Upper lobe of right lung (tissue), 1 donor: ENCODE data around the gene JADE1. TPM values are rescaled to one million over a fixed set of nuclear protein-coding genes. Genes with fewer than 3 reads are reported as not detected.

Experiments
- ATAC-seq: fragments of 200-7000 bp; cut with Tn5 transposase; one replicate; pipeline ENCODE4 v1.9.1; 2020; ENCODE audit warnings: mild to moderate bottlenecking, moderate library complexity
- DNase-seq: peaks from one replicate; pipeline ENCODE4 v3.0.0-alpha.2; 2020
- H3K27ac ChIP-seq: fragments of 200-600 bp; one replicate; pipeline ENCODE4 v1.8.0; 2022
- H3K27me3 ChIP-seq: fragments of 200-600 bp; one replicate; pipeline ENCODE4 v1.8.0; 2022; ENCODE audit warnings: mild to moderate bottlenecking
- H3K36me3 ChIP-seq: fragments of 200-600 bp; one replicate; pipeline ENCODE4 v1.8.0; 2022
- H3K4me1 ChIP-seq: fragments of 200-600 bp; one replicate; pipeline ENCODE4 v1.8.0; 2022
- H3K4me3 ChIP-seq: fragments of 200-600 bp; one replicate; pipeline ENCODE4 v1.8.0; 2022; ENCODE audit warnings: mild to moderate bottlenecking
- H3K9me3 ChIP-seq: fragments of 200-600 bp; one replicate; pipeline ENCODE4 v1.8.0; 2022
- intact Hi-C: fragments of 100-400 bp; cut with DNase I; formaldehyde crosslinking; loops from one replicate; pipeline ENCODE4 v1.11.0; 2022
- total RNA-seq: library from RNA; stranded (reverse); fragmentation: NEBNext Ultra II Directional; extraction: Animal tissue kit (Norgen Biotek cat#: 25700); gene quantifications from one replicate; pipeline ENCODE4 v1.2.1, GENCODE V29; 2021
- TF ChIP-seq, protein P1 (sequence below): fragments of 200-600 bp; IDR thresholded peaks from one replicate; pipeline ENCODE4 v1.8.0; 2022; ENCODE audit warnings: antibody characterized with exemption
- donor health status: DM: no; HTN: yes; CAD: no; lungs with severe emphysema.

Gene JADE1
- total RNA-seq, 1 donor from 2014 or later = 41.7 TPM

DNA sequence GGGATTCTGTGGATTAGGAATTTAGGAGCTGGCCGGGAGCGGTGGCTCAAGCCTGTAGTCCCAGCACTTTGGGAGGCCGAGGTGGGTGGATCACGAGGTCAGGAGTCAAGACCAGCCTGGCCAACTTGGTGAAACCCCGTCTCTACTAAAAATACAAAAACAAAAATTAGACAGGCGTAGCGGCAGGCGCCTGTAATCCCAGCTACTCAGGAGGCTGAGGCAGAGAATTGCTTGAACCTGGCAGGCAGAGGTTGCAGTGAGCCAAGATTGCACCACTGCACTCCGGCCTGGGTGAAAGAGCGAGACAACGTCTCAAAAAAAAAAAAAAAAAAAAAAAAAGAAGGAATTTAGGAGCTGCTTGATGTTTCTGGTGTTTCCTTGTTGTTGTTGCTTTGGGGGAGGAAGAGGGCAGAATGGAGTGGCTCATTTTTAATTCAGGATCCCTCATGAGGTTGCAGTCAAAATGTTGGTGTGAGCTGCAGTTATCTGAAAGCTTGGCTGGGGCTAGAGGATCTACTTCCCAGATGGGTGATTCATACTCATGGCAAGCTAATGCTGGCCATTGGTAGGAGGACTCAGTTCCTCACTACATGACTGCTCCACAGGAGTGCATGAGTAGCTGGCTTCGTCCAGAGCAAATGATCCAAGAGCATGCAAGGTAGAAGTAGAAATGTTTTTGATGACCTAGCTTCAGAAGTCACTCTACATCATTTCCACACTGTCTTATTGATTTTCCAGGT lies 26.5 kb upstream of the JADE1 start:
- intact Hi-C loops = no loop called here
- no peak for DNase-seq
- no peaks in the 10 kb centered on the region for H3K9me3 ChIP-seq
- ATAC-seq = no peak
- H3K27ac ChIP-seq = no peak overlapping the region
- no peaks in the 10 kb centered on the region for H3K4me1 ChIP-seq
- no peaks in the 10 kb centered on the region for H3K36me3 ChIP-seq
- TF ChIP-seq, protein P1, sequence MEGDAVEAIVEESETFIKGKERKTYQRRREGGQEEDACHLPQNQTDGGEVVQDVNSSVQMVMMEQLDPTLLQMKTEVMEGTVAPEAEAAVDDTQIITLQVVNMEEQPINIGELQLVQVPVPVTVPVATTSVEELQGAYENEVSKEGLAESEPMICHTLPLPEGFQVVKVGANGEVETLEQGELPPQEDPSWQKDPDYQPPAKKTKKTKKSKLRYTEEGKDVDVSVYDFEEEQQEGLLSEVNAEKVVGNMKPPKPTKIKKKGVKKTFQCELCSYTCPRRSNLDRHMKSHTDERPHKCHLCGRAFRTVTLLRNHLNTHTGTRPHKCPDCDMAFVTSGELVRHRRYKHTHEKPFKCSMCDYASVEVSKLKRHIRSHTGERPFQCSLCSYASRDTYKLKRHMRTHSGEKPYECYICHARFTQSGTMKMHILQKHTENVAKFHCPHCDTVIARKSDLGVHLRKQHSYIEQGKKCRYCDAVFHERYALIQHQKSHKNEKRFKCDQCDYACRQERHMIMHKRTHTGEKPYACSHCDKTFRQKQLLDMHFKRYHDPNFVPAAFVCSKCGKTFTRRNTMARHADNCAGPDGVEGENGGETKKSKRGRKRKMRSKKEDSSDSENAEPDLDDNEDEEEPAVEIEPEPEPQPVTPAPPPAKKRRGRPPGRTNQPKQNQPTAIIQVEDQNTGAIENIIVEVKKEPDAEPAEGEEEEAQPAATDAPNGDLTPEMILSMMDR = no peak
- no peaks in the 10 kb centered on the region for H3K27me3 ChIP-seq
- H3K4me3 ChIP-seq = no peak overlapping the region

- H3K27ac ChIP-seq = no peak overlapping the region
Observed at GRCh38 chr4:128787509-128788311, 21.8 kb upstream of the JADE1 start.

GRCh38 chr4:128793859-128794672 lies 15.4 kb upstream of the JADE1 start:
- H3K27me3 ChIP-seq = no peaks in the 10 kb centered on the region
- intact Hi-C loops = no loop called here
- H3K27ac ChIP-seq = no peak overlapping the region
- no peak overlapping the region for H3K4me3 ChIP-seq
- no peaks in the 10 kb centered on the region for H3K36me3 ChIP-seq
- peak; percentile 50 for ATAC-seq
- H3K9me3 ChIP-seq = no peaks in the 10 kb centered on the region
- peaks cover 2% of the 10 kb centered on the region for H3K4me1 ChIP-seq
- DNase-seq = no peak
- TF ChIP-seq, protein P1 = no peak

More at GRCh38 chr4:128787509-128788311, 21.8 kb upstream of the JADE1 start:
- intact Hi-C loops = no loop called here
- Histone ChIP-seq H3K4me3 (no peak overlapping the region), H3K4me1 (no peaks in the 10 kb centered on the region), H3K27me3 (no peaks in the 10 kb centered on the region), H3K9me3 (no peaks in the 10 kb centered on the region), H3K36me3 (no peaks in the 10 kb centered on the region)
- TF ChIP-seq, protein P1 = no peak
- no peak for ATAC-seq
- no peak for DNase-seq

DNA sequence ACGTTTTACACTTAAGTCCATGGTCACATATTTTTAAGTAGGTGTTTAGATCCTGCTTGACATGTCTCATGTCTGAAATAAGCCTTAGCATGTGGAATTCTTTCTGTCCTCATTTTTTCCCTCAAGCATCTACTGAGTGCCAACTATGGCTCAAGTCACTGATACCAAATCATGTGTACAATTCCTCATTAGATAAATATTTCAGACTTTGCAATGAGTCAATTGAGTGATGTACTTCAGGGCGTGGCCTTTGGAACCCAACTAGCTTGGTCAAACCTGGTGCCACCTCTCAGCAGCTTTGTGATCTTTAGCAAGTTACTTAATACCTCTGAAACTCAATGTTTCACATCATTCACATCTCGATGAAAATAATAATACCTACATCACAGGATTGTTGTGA lies 12.6 kb upstream of the JADE1 start:
- Histone ChIP-seq H3K4me3 (no peak overlapping the region), H3K36me3 (no peaks in the 10 kb centered on the region), H3K9me3 (no peaks in the 10 kb centered on the region), H3K27me3 (no peaks in the 10 kb centered on the region), H3K4me1 (peaks cover 2% of the 10 kb centered on the region), H3K27ac (no peak overlapping the region)
- no peak for DNase-seq
- intact Hi-C loops = no loop called here
- no peak for ATAC-seq
- TF ChIP-seq, protein P1 = no peak

GRCh38 chr4:128800284-128800683 lies 9.2 kb upstream of the JADE1 start:
- no peak for ATAC-seq
- Histone ChIP-seq H3K27me3 (no peaks in the 10 kb centered on the region), H3K36me3 (no peaks in the 10 kb centered on the region), H3K4me3 (no peak overlapping the region), H3K9me3 (no peaks in the 10 kb centered on the region), H3K4me1 (no peaks in the 10 kb centered on the region), H3K27ac (no peak overlapping the region)
- TF ChIP-seq, protein P1 = no peak
- DNase-seq = no peak
- intact Hi-C loops = loop anchor here (10.0 kb wide), 1 partner anchor 225 kb away; no protein-coding TSS in a partner anchor
